Neuronal stem cell (in vitro differentiated cells): ENCODE results near the gene CH25H.

Source experiments
- DNase-seq: peaks from one replicate; pipeline ENCODE4 v3.0.0-alpha.2; 2013; ENCODE audit warnings: low spot score
- H2AFZ ChIP-seq: one replicate; pipeline ENCODE4 v1.6.1; 2013; ENCODE audit warnings: mild to moderate bottlenecking, low read length, inconsistent platforms
- H2AK5ac ChIP-seq: 2 replicates; pipeline ENCODE4 v1.6.1; 2013; ENCODE audit warnings: low read depth, mild to moderate bottlenecking, inconsistent platforms, low read length, moderate library complexity, mixed read lengths
- H2BK120ac ChIP-seq: 2 replicates; pipeline ENCODE4 v1.6.1; 2013; ENCODE audit warnings: low read depth, mild to moderate bottlenecking, inconsistent platforms, low read length, moderate library complexity, mixed read lengths
- H2BK12ac ChIP-seq: one replicate; pipeline ENCODE4 v1.6.1; 2013; ENCODE audit warnings: low read length, inconsistent platforms
- H2BK15ac ChIP-seq: 2 replicates; pipeline ENCODE4 v1.6.1; 2013; ENCODE audit warnings: mild to moderate bottlenecking, low read length, inconsistent platforms, mixed read lengths
- H2BK5ac ChIP-seq: one replicate; pipeline ENCODE4 v1.6.1; 2013; ENCODE audit warnings: inconsistent platforms, mild to moderate bottlenecking, low read length, moderate library complexity
- H3K14ac ChIP-seq: one replicate; pipeline ENCODE4 v1.6.1; 2013; ENCODE audit warnings: low read length, inconsistent platforms
- H3K18ac ChIP-seq: 2 replicates; pipeline ENCODE4 v1.6.1; 2013; ENCODE audit warnings: low read length, inconsistent platforms
- H3K23ac ChIP-seq: 2 replicates; pipeline ENCODE4 v1.6.1; 2013; ENCODE audit warnings: low read depth, mild to moderate bottlenecking, mixed read lengths, low read length, inconsistent platforms; ENCODE audit not compliant: poor library complexity
- H3K27ac ChIP-seq: replicated peaks from 3 replicates; pipeline ENCODE4 v1.5.1; 2013; ENCODE audit warnings: low read length, inconsistent platforms
- H3K27me3 ChIP-seq, 3 experiments: 2 replicates each; pipeline ENCODE4 v1.6.1; 2013; ENCODE audit warnings: low read length in 3 of 3, mild to moderate bottlenecking in 2 of 3, inconsistent platforms in 1 of 3, low read depth in 1 of 3, mixed read lengths in 1 of 3, moderate library complexity in 1 of 3; ENCODE audit not compliant: control insufficient read depth in 3 of 3, insufficient read depth in 3 of 3
- H3K36me3 ChIP-seq, 2 donors: replicated peaks in 1 of 2; 2 replicates each; pipeline ENCODE4 v1.6.1; 2013; ENCODE audit warnings: low read length in 2 of 2; ENCODE audit not compliant: control insufficient read depth in 2 of 2, insufficient read depth in 2 of 2
- H3K4ac ChIP-seq: 2 replicates; pipeline ENCODE4 v1.6.1; 2013; ENCODE audit warnings: inconsistent platforms, mild to moderate bottlenecking, low read length, moderate library complexity
- H3K4me1 ChIP-seq, 2 donors: 1 replicate in 1 of 2; 2 replicates in 1 of 2; pipeline ENCODE4 v1.6.1; 2013; ENCODE audit warnings: low read length in 2 of 2, low read depth in 1 of 2; ENCODE audit not compliant: control insufficient read depth in 2 of 2, insufficient read depth in 1 of 2
- H3K4me2 ChIP-seq: one replicate; pipeline ENCODE4 v1.6.1; 2013; ENCODE audit warnings: mild to moderate bottlenecking, low read length, inconsistent platforms; ENCODE audit not compliant: insufficient read depth, poor library complexity, severe bottlenecking
- H3K4me3 ChIP-seq, 2 donors: 2 replicates each; pipeline ENCODE4 v1.5.1; 2013; ENCODE audit warnings: low read length in 2 of 2, mild to moderate bottlenecking in 2 of 2, inconsistent platforms in 1 of 2, moderate library complexity in 1 of 2
- H3K79me1 ChIP-seq: one replicate; pipeline ENCODE4 v1.6.1; 2013; ENCODE audit warnings: low read depth, mild to moderate bottlenecking, inconsistent platforms, low read length, moderate library complexity
- H3K9ac ChIP-seq: one replicate; pipeline ENCODE4 v1.6.1; 2013; ENCODE audit warnings: mild to moderate bottlenecking, low read depth, low read length, inconsistent platforms; ENCODE audit not compliant: poor library complexity
- H3K9me3 ChIP-seq, 2 donors: replicated peaks in 1 of 2; 2 replicates each; pipeline versions ENCODE3 to v1.6.1; 2013; ENCODE audit warnings: low read length in 2 of 2, mild to moderate bottlenecking in 2 of 2, inconsistent platforms in 1 of 2, low read depth in 1 of 2, mixed read lengths in 1 of 2, moderate library complexity in 1 of 2; ENCODE audit not compliant: control insufficient read depth in 2 of 2, insufficient read depth in 1 of 2
- H4K8ac ChIP-seq: one replicate; pipeline ENCODE4 v1.6.1; 2013; ENCODE audit warnings: low read depth, mild to moderate bottlenecking, inconsistent platforms, low read length, moderate library complexity
- H4K91ac ChIP-seq: one replicate; pipeline ENCODE4 v1.6.1; 2013; ENCODE audit warnings: low read length, low read depth, mild to moderate bottlenecking, inconsistent platforms; ENCODE audit not compliant: poor library complexity
- WGBS, 2 donors: extraction: QIAGEN DNeasy Blood & Tissue Kit; methylation state at CpG; one replicate each; pipeline ENCODE4 v1.1.7; 2013; ENCODE audit warnings: missing lambda C conversion rate in 2 of 2, mixed read lengths in 1 of 2; ENCODE audit not compliant: insufficient read length in 2 of 2, insufficient replicate concordance in 1 of 2; ENCODE audit errors: extremely low coverage in 2 of 2; 5-methylcytosine and 5-hydroxymethylcytosine counted together

Gene CH25H

DNA sequence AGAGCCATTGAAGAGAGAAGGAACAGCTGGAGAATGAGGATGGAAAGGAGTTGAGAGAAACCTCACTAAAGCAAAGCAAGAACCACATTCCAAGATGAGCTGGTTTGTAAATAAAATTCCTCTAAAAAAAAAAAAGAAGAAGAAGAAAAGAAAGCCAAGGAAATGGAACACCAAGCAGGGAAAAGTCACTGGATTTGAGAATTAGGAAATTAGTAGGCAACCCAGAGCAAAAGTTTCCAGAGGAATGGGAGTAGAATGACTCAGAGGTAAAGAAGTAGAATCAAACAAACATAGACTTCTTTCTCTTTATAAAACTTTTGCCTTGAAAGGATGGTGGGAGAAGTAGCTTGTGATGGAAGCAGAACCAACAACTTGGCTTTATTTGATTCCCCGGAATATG, 3.9 kb downstream of the CH25H start:
- no peak for DNase-seq
- H3K27ac ChIP-seq: no peak overlapping the region
- peaks cover 10% of the 10 kb centered on the region in 2 donors for H3K4me1 ChIP-seq
- no peak overlapping the region for H3K4ac ChIP-seq
- H2BK5ac ChIP-seq: no peak overlapping the region
- no peak overlapping the region for H4K8ac ChIP-seq
- H3K4me3 ChIP-seq: no peak overlapping the region
- no peak overlapping the region for H3K23ac ChIP-seq
- H3K9me3 ChIP-seq: no peaks in the 10 kb centered on the region
- H3K9ac ChIP-seq: no peak overlapping the region
- H2BK12ac ChIP-seq: no peak overlapping the region
- no peak overlapping the region for H2BK15ac ChIP-seq
- no peak overlapping the region for H2BK120ac ChIP-seq
- H3K14ac ChIP-seq: no peak overlapping the region
- no peak overlapping the region for H2AFZ ChIP-seq
- H3K27me3 ChIP-seq: peaks cover 2 to 71% (median 31%) of the 10 kb centered on the region in 3 experiments
- no peak overlapping the region for H3K18ac ChIP-seq
- no peak overlapping the region for H3K4me2 ChIP-seq
- no peaks in the 10 kb centered on the region for H3K79me1 ChIP-seq
- WGBS, 2 donors: no CpG with 5 or more reads among the region's 1 CpG
- no peaks in the 10 kb centered on the region for H3K36me3 ChIP-seq
- no peak overlapping the region for H2AK5ac ChIP-seq
- no peak overlapping the region for H4K91ac ChIP-seq

DNA sequence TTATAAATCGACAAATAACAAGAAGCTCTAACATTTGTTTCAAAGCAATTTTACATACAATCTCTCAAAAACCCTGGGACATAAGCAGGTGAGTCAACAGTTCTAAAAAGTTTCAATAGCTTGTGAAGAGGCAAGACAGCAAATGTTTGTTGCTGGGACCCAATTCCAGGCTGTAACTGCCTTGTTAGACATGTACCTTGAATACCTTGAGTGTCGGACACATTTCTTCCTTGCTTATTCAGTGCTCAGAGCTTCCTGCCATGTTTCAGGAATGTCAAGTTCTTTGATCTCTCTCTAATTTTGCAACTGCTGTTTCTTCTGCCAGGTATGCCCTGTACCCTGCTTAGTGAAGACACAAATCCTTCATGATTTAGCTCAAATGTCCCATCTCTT, 5.1 kb downstream of the CH25H start:
- Histone ChIP-seq H3K4me2 (no peak overlapping the region), H3K23ac (no peak overlapping the region), H3K18ac (no peak overlapping the region), H3K14ac (no peak overlapping the region), H2AFZ (no peak overlapping the region), H4K91ac (no peak overlapping the region), H2BK5ac (no peak overlapping the region), H3K4me1 (peaks cover 0 to 6% of the 10 kb centered on the region in 2 donors), H3K27ac (no peak overlapping the region), H4K8ac (no peak overlapping the region), H3K27me3 (peaks cover 0 to 62% (median 19%) of the 10 kb centered on the region in 3 experiments), H3K79me1 (no peaks in the 10 kb centered on the region), H3K36me3 (no peaks in the 10 kb centered on the region), H3K4me3 (no peak overlapping the region), H2AK5ac (no peak overlapping the region), H3K4ac (no peak overlapping the region), H2BK12ac (no peak overlapping the region), H2BK120ac (no peak overlapping the region), H2BK15ac (no peak overlapping the region), H3K9ac (no peak overlapping the region), H3K9me3 (no peaks in the 10 kb centered on the region)
- DNase-seq: no peak
- no CpG with 5 or more reads among the region's 2 CpGs for WGBS, 2 donors

DNA sequence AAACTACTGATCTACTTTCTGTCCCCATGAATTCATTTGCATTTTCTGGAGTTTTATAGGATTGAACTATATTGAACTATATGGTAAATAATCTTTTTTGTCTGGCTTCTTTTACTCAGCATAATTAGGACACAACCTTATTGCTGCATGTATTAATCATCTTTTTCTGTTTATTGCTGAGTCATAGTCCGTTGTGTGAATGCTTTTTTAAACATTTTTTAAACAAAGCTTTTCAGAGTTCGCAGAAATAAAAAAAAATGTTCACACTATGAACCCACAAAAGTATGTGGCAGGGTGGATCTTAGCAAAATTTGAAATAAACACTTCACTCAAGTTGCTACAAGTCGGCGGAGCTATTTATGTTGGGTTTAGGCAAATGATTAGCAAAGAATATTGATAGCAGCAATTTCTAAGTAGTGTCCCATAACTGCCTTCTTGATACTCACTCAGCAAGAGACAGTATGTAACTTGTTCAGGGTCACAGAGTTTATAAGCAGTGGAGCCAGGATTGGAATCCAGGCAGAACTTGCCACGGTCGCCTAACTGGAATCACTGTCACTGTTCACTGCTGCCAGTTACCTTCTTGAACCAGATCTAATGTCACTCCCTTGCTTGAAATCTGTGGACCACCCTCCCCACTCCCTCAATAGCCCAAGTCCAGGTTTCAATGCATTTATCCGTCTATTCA, 5.6 kb downstream of the CH25H start:
- Histone ChIP-seq H2BK15ac (no peak overlapping the region), H2AFZ (no peak overlapping the region), H2BK120ac (no peak overlapping the region), H3K36me3 (no peaks in the 10 kb centered on the region), H3K4me3 (no peak overlapping the region), H3K14ac (no peak overlapping the region), H3K9me3 (no peaks in the 10 kb centered on the region), H3K4ac (no peak overlapping the region), H2AK5ac (no peak overlapping the region), H2BK12ac (no peak overlapping the region), H3K23ac (no peak overlapping the region), H4K8ac (no peak overlapping the region), H3K27me3 (peaks cover 0 to 57% (median 13%) of the 10 kb centered on the region in 3 experiments), H3K79me1 (no peaks in the 10 kb centered on the region), H3K4me1 (peaks cover 0 to 2% of the 10 kb centered on the region in 2 donors), H3K4me2 (no peak overlapping the region), H3K18ac (no peak overlapping the region), H3K27ac (no peak overlapping the region), H3K9ac (no peak overlapping the region), H4K91ac (no peak overlapping the region), H2BK5ac (no peak overlapping the region)
- no peak for DNase-seq
- no CpG with 5 or more reads among the region's 7 CpGs for WGBS, 2 donors

DNA sequence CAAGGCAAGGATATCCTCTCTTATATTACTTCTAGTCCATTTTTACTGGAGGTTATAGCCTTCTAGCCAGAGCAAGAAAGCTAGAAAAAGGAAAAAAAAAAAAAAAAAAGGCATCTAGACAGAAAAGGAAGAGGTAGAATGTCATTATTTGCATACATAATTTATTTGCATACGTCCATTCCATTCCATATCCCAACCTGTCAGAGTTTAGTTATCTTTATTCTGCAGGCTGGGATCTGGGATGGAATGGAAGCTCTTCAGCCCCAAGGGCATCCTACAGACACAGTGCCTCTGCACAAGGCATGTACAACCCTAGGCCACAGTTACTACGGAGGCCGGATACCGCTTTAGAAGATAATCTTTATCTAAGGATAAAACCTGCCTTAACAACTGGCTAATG, 9.6 kb downstream of the CH25H start:
- Histone ChIP-seq H3K4me2 (no peak overlapping the region), H3K36me3 (no peaks in the 10 kb centered on the region), H3K23ac (no peak overlapping the region), H3K4ac (no peak overlapping the region), H3K4me1 (no peaks in the 10 kb centered on the region), H2BK120ac (no peak overlapping the region), H2BK5ac (no peak overlapping the region), H4K91ac (no peak overlapping the region), H4K8ac (no peak overlapping the region), H3K4me3 (no peak overlapping the region), H3K27me3 (peaks cover 0 to 18% (median 0%) of the 10 kb centered on the region in 3 experiments), H3K18ac (no peak overlapping the region), H3K27ac (no peak overlapping the region), H2AK5ac (no peak overlapping the region), H3K9me3 (no peaks in the 10 kb centered on the region), H3K9ac (no peak overlapping the region), H3K14ac (no peak overlapping the region), H2AFZ (no peak overlapping the region), H2BK12ac (no peak overlapping the region), H2BK15ac (no peak overlapping the region), H3K79me1 (no peaks in the 10 kb centered on the region)
- no peak for DNase-seq
- no CpG with 5 or more reads among the region's 4 CpGs for WGBS, 2 donors
